Measurements from ENCODE around the gene TTBK2.

The TTBK2 gene

DNA sequence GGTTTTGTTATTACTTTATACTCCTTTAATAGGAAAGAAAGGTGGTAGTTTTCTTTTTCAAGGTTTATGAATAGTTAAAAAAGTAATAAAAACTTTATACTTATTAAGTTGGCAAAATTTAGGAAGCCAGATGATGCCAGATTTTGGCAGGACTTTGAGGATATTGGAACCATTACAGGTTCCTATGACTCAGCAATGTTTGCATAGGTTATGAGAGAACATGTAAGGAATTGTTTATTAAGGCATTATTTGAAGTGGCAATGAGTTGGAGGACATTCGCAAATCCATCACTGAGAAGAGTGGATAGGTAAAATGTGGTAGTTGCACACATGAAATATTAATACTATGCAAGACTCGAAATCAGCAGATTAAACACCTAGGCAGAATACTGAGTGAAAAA, 213.5 kb downstream of the TTBK2 start:
- TF ChIP-seq, protein P1, sequence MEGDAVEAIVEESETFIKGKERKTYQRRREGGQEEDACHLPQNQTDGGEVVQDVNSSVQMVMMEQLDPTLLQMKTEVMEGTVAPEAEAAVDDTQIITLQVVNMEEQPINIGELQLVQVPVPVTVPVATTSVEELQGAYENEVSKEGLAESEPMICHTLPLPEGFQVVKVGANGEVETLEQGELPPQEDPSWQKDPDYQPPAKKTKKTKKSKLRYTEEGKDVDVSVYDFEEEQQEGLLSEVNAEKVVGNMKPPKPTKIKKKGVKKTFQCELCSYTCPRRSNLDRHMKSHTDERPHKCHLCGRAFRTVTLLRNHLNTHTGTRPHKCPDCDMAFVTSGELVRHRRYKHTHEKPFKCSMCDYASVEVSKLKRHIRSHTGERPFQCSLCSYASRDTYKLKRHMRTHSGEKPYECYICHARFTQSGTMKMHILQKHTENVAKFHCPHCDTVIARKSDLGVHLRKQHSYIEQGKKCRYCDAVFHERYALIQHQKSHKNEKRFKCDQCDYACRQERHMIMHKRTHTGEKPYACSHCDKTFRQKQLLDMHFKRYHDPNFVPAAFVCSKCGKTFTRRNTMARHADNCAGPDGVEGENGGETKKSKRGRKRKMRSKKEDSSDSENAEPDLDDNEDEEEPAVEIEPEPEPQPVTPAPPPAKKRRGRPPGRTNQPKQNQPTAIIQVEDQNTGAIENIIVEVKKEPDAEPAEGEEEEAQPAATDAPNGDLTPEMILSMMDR (IDR thresholded peaks at IDR 0.05; ENCODE audit: extremely low read depth, missing control alignments) = no peak
- no peak for DNase-seq (ENCODE audit: low spot score)

DNA sequence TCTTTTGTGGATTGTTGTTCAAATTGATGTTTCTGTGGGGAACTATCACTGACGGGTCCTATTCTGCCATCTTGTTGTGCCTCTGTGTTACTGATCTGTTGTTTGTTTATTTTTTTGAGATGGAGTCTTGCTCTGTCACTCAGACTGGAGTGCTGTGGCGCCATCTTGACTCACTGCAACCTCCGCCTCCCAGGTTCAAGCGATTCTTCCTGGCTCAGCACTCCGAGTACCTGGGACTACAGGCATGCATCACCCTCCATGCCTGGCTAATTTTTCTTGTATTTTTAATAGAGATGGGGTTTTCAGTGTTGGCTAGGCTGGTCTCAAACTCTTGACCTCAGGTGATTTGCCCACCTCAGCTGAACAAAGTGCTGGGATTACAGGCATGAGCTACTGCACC, 215.2 kb downstream of the TTBK2 start:
- no peak for DNase-seq (ENCODE audit: low spot score)
- TF ChIP-seq, protein P1 (IDR thresholded peaks at IDR 0.05; ENCODE audit: extremely low read depth, missing control alignments) = no peak

DNA sequence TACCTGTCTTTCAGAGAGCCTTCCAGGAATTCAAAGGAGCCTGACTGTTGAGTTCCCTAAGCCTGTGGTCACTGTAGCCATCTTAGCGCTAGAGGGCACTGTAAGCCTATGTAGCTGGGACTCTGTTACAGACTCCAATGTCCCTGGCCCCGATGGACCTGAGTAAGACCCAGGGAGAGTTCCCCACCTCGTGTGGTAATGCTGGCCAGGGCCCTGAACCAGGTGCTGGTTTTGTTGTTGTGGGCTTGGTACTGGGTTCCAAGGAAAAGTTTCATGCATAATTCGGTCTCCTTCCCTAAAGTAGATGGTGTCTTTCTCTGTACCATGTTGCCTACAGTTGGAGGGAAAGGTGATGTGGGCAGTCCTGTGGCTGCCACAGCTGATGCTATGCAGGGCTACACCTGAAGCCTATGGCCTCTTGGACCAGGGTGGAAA, 216.1 kb downstream of the TTBK2 start:
- DNase-seq (ENCODE audit: low spot score) = peak; percentile 64
- TF ChIP-seq, protein P1 (IDR thresholded peaks at IDR 0.05; ENCODE audit: extremely low read depth, missing control alignments) = peak; percentile 53

DNA sequence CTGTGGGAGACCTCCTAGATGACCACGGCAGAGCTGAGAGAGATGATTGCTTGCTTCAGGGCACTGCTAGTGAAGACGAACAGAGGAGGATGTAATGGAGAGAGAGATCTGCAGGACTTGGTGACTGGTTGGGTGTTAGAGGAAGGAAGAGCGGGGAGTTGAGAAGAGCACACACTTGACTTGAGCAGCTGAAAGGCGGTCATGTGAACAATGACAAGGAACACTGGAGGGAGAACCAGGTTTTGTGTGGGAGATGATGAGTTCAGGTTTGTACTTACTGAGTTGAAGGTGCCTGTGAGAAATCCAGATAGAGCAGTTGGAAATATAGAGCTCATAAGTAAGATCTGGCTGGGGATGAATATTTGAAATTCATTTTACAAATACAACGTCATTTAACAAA, 224.0 kb downstream of the TTBK2 start:
- no peak for DNase-seq (ENCODE audit: low spot score)
- TF ChIP-seq, protein P1 (IDR thresholded peaks at IDR 0.05; ENCODE audit: extremely low read depth, missing control alignments) = no peak

DNA sequence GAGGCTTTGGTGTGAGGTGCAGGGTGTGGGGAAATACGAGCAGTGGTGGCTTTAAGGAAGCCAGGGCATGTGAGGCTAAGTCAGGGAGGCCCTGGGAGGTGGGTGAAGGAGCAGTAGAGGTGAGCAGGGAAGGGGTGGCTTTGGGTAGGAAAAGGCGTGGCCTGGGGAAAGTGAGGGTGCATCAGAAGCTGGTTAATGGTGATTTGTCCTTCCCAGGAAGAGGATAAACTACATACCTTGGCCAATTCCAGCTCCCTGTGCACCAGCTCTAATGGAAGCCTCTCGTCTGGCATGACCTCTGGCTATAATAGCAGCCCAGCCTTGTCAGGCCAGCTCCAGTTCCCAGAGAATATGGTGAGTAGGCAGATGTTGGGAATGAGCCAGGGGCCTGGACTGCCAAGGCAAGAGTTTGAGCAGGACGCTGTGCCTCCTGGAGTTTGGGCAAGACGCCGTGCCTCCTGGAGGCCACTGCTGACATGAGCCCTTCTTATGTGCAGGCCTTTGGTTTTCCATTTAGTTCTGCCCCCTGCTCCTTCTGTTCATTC, 225.0 kb downstream of the TTBK2 start:
- no peak for DNase-seq (ENCODE audit: low spot score)
- TF ChIP-seq, protein P1 (IDR thresholded peaks at IDR 0.05; ENCODE audit: extremely low read depth, missing control alignments) = no peak

DNA sequence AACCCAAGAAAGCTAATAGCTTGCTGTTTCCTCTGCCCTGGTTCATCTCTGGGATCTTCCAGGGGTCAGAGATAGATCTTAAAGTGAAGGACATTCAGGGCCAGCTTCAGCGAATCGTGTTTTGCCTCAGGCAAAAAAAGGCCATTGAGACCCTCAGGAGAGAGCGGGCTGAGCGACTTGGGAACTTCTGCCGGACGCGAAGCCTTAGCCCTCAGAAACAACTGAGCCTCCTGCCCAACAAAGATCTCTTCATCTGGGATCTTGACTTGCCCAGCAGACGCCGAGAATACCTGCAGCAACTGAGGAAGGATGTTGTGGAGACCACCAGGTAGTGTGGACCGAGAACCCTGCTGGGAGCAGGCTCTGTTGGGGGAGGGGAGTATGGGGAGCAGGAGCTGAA, 226.2 kb downstream of the TTBK2 start:
- TF ChIP-seq, protein P1 (IDR thresholded peaks at IDR 0.05; ENCODE audit: extremely low read depth, missing control alignments) = no peak
- no peak for DNase-seq (ENCODE audit: low spot score)

DNA sequence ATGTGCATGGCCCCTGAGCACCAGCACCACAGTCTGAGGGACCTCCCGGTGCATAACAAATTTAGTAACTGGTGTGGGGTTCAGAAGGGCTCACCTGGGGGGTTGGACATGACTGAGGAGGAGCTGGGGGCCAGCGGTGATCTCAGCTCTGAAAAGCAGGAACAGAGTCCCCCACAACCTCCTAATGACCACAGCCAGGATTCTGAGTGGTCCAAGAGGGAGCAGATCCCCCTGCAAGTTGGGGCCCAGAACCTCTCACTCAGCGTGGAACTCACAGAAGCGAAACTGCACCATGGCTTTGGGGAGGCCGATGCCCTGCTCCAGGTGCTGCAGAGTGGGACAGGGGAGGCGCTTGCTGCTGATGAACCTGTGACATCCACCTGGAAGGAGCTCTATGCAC, 226.6 kb downstream of the TTBK2 start:
- TF ChIP-seq, protein P1 (IDR thresholded peaks at IDR 0.05; ENCODE audit: extremely low read depth, missing control alignments) = no peak
- DNase-seq (ENCODE audit: low spot score) = no peak
